Measurements from ENCODE around the gene GGCT.

DNA sequence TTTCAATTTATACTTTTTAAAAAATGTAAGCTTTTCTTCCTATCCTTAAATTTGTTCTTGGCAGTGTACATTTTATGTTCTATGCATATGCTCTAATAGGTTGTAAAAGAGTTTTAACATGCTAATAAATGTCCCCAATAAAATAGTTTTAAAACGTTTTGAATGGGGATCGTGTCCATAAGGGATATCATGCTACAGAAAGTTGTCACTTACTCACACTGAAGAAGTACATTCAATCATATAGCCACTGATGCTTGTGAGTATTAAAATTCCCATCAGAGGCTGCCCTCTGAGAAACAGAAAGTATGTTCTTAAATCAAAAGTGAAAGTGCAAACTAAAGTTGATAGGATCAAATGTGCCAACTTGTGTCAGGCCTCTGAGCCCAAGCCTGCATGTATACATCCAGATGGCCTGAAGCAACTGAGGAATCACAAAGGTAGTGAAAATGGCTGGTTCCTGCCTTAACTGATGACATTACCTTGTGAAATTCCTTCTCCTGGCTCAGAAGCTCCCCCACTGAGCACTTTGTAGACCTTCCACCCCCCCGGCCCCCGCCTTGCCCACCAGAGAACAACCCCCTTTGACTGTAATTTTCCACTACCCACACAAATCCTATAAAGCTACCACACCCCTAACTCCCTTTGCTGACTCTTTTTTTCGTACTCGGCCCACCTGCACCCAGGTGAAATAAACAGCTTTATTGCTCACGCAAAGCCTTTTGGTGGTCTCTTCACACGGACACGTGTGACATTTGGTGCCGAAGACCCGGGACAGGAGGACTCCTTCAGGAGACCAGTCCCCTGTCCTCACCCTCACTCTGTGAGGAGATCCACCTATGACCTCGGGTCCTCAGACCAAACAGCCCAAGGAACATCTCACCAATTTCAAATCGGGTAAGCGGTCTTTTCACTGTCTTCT, 25.2 kb downstream of the GGCT start:
- TF ChIP-seq EP300 (IDR thresholded peaks at IDR 0.05) (no peak), JUN (IDR thresholded peaks at IDR 0.05) (no peak), POLR2A (IDR thresholded peaks at IDR 0.05; ENCODE audit: low read length) (no peak), RAD21 (conservative IDR thresholded peaks at IDR 0.05 in 1 of 2, IDR thresholded peaks at IDR 0.05 in 1 of 2) (no peak), TFCP2L1 (CRISPR knock-in tag; IDR thresholded peaks at IDR 0.05) (0 out of 2 replicates have a peak, but pooled peaks have one; percentile 21), ZNF302 (CRISPR knock-in tag; IDR thresholded peaks at IDR 0.05) (no peak), CBX2 (IDR thresholded peaks at IDR 0.05; ENCODE audit: borderline replicate concordance, low read depth) (no peak), MAZ (IDR thresholded peaks at IDR 0.05; ENCODE audit: borderline replicate concordance, low read depth, low read length) (no peak)
- TF ChIP-seq, protein P1, sequence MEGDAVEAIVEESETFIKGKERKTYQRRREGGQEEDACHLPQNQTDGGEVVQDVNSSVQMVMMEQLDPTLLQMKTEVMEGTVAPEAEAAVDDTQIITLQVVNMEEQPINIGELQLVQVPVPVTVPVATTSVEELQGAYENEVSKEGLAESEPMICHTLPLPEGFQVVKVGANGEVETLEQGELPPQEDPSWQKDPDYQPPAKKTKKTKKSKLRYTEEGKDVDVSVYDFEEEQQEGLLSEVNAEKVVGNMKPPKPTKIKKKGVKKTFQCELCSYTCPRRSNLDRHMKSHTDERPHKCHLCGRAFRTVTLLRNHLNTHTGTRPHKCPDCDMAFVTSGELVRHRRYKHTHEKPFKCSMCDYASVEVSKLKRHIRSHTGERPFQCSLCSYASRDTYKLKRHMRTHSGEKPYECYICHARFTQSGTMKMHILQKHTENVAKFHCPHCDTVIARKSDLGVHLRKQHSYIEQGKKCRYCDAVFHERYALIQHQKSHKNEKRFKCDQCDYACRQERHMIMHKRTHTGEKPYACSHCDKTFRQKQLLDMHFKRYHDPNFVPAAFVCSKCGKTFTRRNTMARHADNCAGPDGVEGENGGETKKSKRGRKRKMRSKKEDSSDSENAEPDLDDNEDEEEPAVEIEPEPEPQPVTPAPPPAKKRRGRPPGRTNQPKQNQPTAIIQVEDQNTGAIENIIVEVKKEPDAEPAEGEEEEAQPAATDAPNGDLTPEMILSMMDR (IDR thresholded peaks at IDR 0.05) = no peak

Data from A549 (cell line).